GM23338 (cell line): ENCODE measurements around the gene PRSS21. TPM values are rescaled to one million over a fixed set of nuclear protein-coding genes. Genes with fewer than 3 reads are reported as not detected.

Experiments
- ATAC-seq: fragments of 200-7000 bp; cut with Tn5 transposase; 3 replicates; pipeline ENCODE4 v1.9.1; 2020
- DNase-seq: peaks from one replicate; pipeline ENCODE4 v3.0.0-alpha.2; 2015; ENCODE audit warnings: low spot score
- H2AFZ ChIP-seq: fragments of 200-600 bp; sonication (generic); 2 replicates; pipeline ENCODE4 v1.8.0; 2016; ENCODE audit warnings: antibody characterized with exemption, mild to moderate bottlenecking, moderate library complexity
- H3F3A ChIP-seq: fragments of 200-600 bp; sonication (generic); replicated peaks from 2 replicates; pipeline ENCODE4 v1.8.0; 2017; ENCODE audit warnings: antibody characterized with exemption, mixed run types, low read depth
- H3K27ac ChIP-seq: fragments of 200-600 bp; sonication (generic); 2 replicates; pipeline ENCODE4 v1.6.1; 2016; ENCODE audit warnings: low read depth
- H3K27me3 ChIP-seq: fragments of 200-600 bp; sonication (generic); 2 replicates; pipeline ENCODE4 v1.8.0; 2016; ENCODE audit warnings: mild to moderate bottlenecking, mixed run types, moderate library complexity; ENCODE audit not compliant: insufficient read depth
- H3K36me3 ChIP-seq: fragments of 200-600 bp; sonication (generic); 2 replicates; pipeline ENCODE4 v1.8.0; 2016; ENCODE audit warnings: mild to moderate bottlenecking; ENCODE audit not compliant: insufficient read depth
- H3K4me1 ChIP-seq: fragments of 200-600 bp; sonication (generic); 2 replicates; pipeline ENCODE4 v1.8.0; 2016; ENCODE audit warnings: mild to moderate bottlenecking, moderate library complexity; ENCODE audit not compliant: insufficient read depth
- H3K4me2 ChIP-seq: fragments of 200-600 bp; sonication (generic); 2 replicates; pipeline ENCODE4 v1.7.1; 2017; ENCODE audit warnings: mixed run types
- H3K4me3 ChIP-seq: fragments of 200-600 bp; sonication (generic); 2 replicates; pipeline ENCODE4 v1.6.1; 2016; ENCODE audit warnings: mixed run types
- H3K79me2 ChIP-seq: fragments of 200-600 bp; sonication (generic); replicated peaks from 2 replicates; pipeline ENCODE4 v1.8.0; 2017; ENCODE audit warnings: mild to moderate bottlenecking; ENCODE audit not compliant: insufficient read depth
- H3K9me2 ChIP-seq: fragments of 200-600 bp; sonication (generic); 2 replicates; pipeline ENCODE4 v1.8.0; 2017; ENCODE audit not compliant: insufficient read depth
- H4K20me1 ChIP-seq: fragments of 200-600 bp; sonication (generic); replicated peaks from 2 replicates; pipeline ENCODE4 v1.8.0; 2017; ENCODE audit warnings: mild to moderate bottlenecking; ENCODE audit not compliant: insufficient read depth
- H3K27ac Mint-ChIP-seq: 2 replicates; pipeline ENCODE4 v1.8.0; 2020; ENCODE audit warnings: inconsistent platforms, mild to moderate bottlenecking, moderate library complexity, mixed read lengths
- H3K27me3 Mint-ChIP-seq: 3 replicates; pipeline ENCODE4 v1.8.0; 2022; ENCODE audit warnings: low read depth, mild to moderate bottlenecking, moderate library complexity, mixed read lengths, inconsistent platforms; ENCODE audit not compliant: insufficient read depth, poor library complexity
- H3K36me3 Mint-ChIP-seq: 3 replicates; pipeline ENCODE4 v1.8.0; 2021; ENCODE audit warnings: low read depth, mild to moderate bottlenecking, inconsistent platforms, moderate library complexity, mixed read lengths
- H3K4me1 Mint-ChIP-seq: 3 replicates; pipeline ENCODE4 v1.8.0; 2020; ENCODE audit warnings: mild to moderate bottlenecking, inconsistent platforms, mixed read lengths
- H3K4me3 Mint-ChIP-seq: 3 replicates; pipeline ENCODE4 v1.8.0; 2021; ENCODE audit warnings: moderate library complexity, mild to moderate bottlenecking, inconsistent platforms, mixed read lengths
- H3K9me3 Mint-ChIP-seq: 3 replicates; pipeline ENCODE4 v1.8.0; 2020; ENCODE audit warnings: moderate library complexity, mild to moderate bottlenecking, inconsistent platforms, mixed read lengths
- CREB1 ChIP-seq: fragments of 250-450 bp; sonication (Bioruptor Pico); IDR thresholded peaks from 2 replicates; pipeline ENCODE4 v1.5.0; 2020; ENCODE audit warnings: low read depth, mild to moderate bottlenecking, moderate library complexity
- CTCF ChIP-seq, 2 experiments: fragments of 200-600 bp in 1 of 2; sonication (generic) in 1 of 2; conservative IDR thresholded peaks; 2 replicates each; pipeline versions ENCODE4 v1.5.1 to v1.6.1; 2016 to 2017; ENCODE audit warnings: antibody characterized with exemption in 2 of 2, low read depth in 2 of 2, mild to moderate bottlenecking in 2 of 2, moderate library complexity in 1 of 2
- ETS1 ChIP-seq: IDR thresholded peaks from 2 replicates; pipeline ENCODE4 v1.6.1; 2016; ENCODE audit warnings: antibody characterized with exemption
- EZH2 ChIP-seq: fragments of 200-600 bp; sonication (generic); IDR thresholded peaks from one replicate; pipeline ENCODE4 v1.8.0; 2017; ENCODE audit warnings: antibody characterized with exemption, mild to moderate bottlenecking, low read depth; ENCODE audit not compliant: unreplicated experiment
- EZH2phosphoT487 ChIP-seq: fragments of 200-600 bp; sonication (generic); IDR thresholded peaks from one replicate; pipeline ENCODE4 v1.8.1; 2018; ENCODE audit warnings: antibody characterized with exemption; ENCODE audit not compliant: unreplicated experiment
- JUNB ChIP-seq: IDR thresholded peaks from one replicate; pipeline ENCODE4 v1.6.1; 2016; ENCODE audit warnings: antibody characterized with exemption; ENCODE audit not compliant: unreplicated experiment
- NANOG ChIP-seq: IDR thresholded peaks from 2 replicates; pipeline ENCODE4 v1.6.1; 2016; ENCODE audit warnings: antibody characterized with exemption, borderline replicate concordance
- POLR2AphosphoS5 ChIP-seq: IDR thresholded peaks from 2 replicates; pipeline ENCODE4 v1.6.1; 2016; ENCODE audit warnings: antibody characterized with exemption, low read depth
- REST ChIP-seq: IDR thresholded peaks from one replicate; pipeline ENCODE4 v1.6.1; 2018; ENCODE audit warnings: antibody characterized with exemption; ENCODE audit not compliant: unreplicated experiment
- STAT1 ChIP-seq: IDR thresholded peaks from one replicate; pipeline ENCODE4 v1.6.1; 2016; ENCODE audit warnings: antibody characterized with exemption; ENCODE audit not compliant: unreplicated experiment
- ZNF114 ChIP-seq: fragments of 250-450 bp; sonication (Bioruptor Pico); IDR thresholded peaks from 2 replicates; pipeline ENCODE4 v1.5.0; 2020; ENCODE audit warnings: mild to moderate bottlenecking, moderate library complexity
- ZNF331 ChIP-seq: fragments of 250-450 bp; sonication (Bioruptor Pico); IDR thresholded peaks from 2 replicates; pipeline ENCODE4 v1.5.0; 2020; ENCODE audit warnings: low read depth, mild to moderate bottlenecking, moderate library complexity
- ZNF462 ChIP-seq: fragments of 250-450 bp; sonication (Bioruptor Pico); IDR thresholded peaks from 2 replicates; pipeline ENCODE4 v1.5.0; 2020; ENCODE audit warnings: mild to moderate bottlenecking, moderate library complexity
- polyA plus RNA-seq: library from polyadenylated mRNA; unstranded; fragments of >200 nt; fragmentation: Nextera tagmentation; extraction: Ambion mirVana; gene quantifications from 2 replicates; pipeline ENCODE4 v1.2.1, GENCODE V29; 2016
- total RNA-seq: library from RNA; depleted of rRNA; stranded (reverse); fragments of >200 nt; shearing (Covaris generic); gene quantifications from 2 replicates; pipeline ENCODE4 v1.2.3, GENCODE V29; 2014

Gene PRSS21
- total and polyA plus RNA-seq, 2 experiments from 2014 or later, result 2.4 to 3.1 TPM

GRCh38 chr16:2833776-2834175, 16.7 kb downstream of the PRSS21 start:
- H3K4me3 Mint-ChIP-seq, result no peak overlapping the region
- H3F3A ChIP-seq, result no peaks in the 10 kb centered on the region; the same call in 1 of the 2 replicates
- H3K27ac ChIP-seq, result no peak overlapping the region
- no peaks in the 10 kb centered on the region for H4K20me1 ChIP-seq
- H3K27me3 ChIP-seq, result no peaks in the 10 kb centered on the region
- no peaks in the 10 kb centered on the region for H3K4me1 ChIP-seq
- no peak overlapping the region for H2AFZ ChIP-seq
- no peak for DNase-seq
- no peaks in the 10 kb centered on the region; the same call in 2 of the 3 replicates for H3K9me3 Mint-ChIP-seq
- H3K27ac Mint-ChIP-seq, result no peak overlapping the region
- TF ChIP-seq ZNF331 (CRISPR knock-in tag), result no peak
- TF ChIP-seq STAT1, result no peak
- no peak for TF ChIP-seq ZNF114 (CRISPR knock-in tag)
- no peak for TF ChIP-seq POLR2AphosphoS5
- TF ChIP-seq JUNB, result no peak
- TF ChIP-seq CTCF (conservative IDR thresholded peaks at IDR 0.05; ENCODE audit: low read depth in 2 of 2), result no peak
- no peak for TF ChIP-seq ETS1
- TF ChIP-seq EZH2, result no peak
- no peak for TF ChIP-seq REST
- no peak for TF ChIP-seq NANOG
- TF ChIP-seq CREB1, result no peak
- TF ChIP-seq EZH2phosphoT487, result no peak
- TF ChIP-seq ZNF462, result no peak
- H3K4me2 ChIP-seq, result no peak overlapping the region
- H3K9me2 ChIP-seq, result no peaks in the 10 kb centered on the region
- no peaks in the 10 kb centered on the region for H3K36me3 Mint-ChIP-seq
- H3K4me3 ChIP-seq, result no peak overlapping the region
- H3K27me3 Mint-ChIP-seq, result peaks cover 13% of the 10 kb centered on the region
- no peak for ATAC-seq
- no peaks in the 10 kb centered on the region for H3K79me2 ChIP-seq
- no peaks in the 10 kb centered on the region for H3K36me3 ChIP-seq
- peaks cover 14% of the 10 kb centered on the region for H3K4me1 Mint-ChIP-seq
